Caco-2 (cell line): ENCODE measurements around the gene PPP2R1A. TPM values are rescaled to one million over a fixed set of nuclear protein-coding genes. Genes with fewer than 3 reads are reported as not detected.

Experiments used
- BruUV-seq: library from RNA; stranded (reverse); fragments of 400-500 nt; replicated peaks from 2 replicates; lab custom pipeline; 2021; lab: Mats Ljungman, UMichigan
- CTCF ChIA-PET: fragments of 300-600 bp; sonication (Branson Sonifier 250); formaldehyde crosslinking; loops from one replicate; lab custom pipeline; 2022; ENCODE audit warnings: antibody characterized with exemption; lab: Charles Lee
- POLR2A ChIA-PET: fragments of 300-600 bp; sonication (Branson Sonifier 250); formaldehyde crosslinking; loops from one replicate; lab custom pipeline; 2022; ENCODE audit warnings: antibody characterized with exemption; lab: Charles Lee
- DNase-seq, 2 experiments: peaks; one replicate each; pipeline versions ENCODE4 v3.0.0 to v3.0.0-alpha.2; 2020 to 2022
- H3K27me3 ChIP-seq: replicated peaks from 2 replicates; pipeline ENCODE4 v1.6.0; 2011; ENCODE audit warnings: low read length; ENCODE audit not compliant: control insufficient read depth, insufficient read depth
- H3K36me3 ChIP-seq: 2 replicates; pipeline ENCODE4 v1.5.1; 2011; ENCODE audit warnings: low read length; ENCODE audit not compliant: control insufficient read depth, insufficient read depth
- H3K4me1 ChIP-seq: fragments of 250-450 bp; sonication (Bioruptor Pico); 2 replicates; pipeline ENCODE4 v1.5.1; 2020; ENCODE audit warnings: mild to moderate bottlenecking
- H3K4me3 ChIP-seq: 2 replicates; pipeline ENCODE4 v1.5.1; 2011; ENCODE audit warnings: low read depth, mild to moderate bottlenecking, control low read depth, low read length
- H3K9me3 ChIP-seq: fragments of 250-450 bp; sonication (Bioruptor Pico); 2 replicates; pipeline ENCODE4 v1.5.1; 2020; ENCODE audit warnings: mild to moderate bottlenecking, moderate library complexity
- H3K27ac Mint-ChIP-seq: one replicate; pipeline ENCODE4 v1.8.0; 2022; ENCODE audit warnings: mixed read lengths; ENCODE audit not compliant: unreplicated experiment
- H3K27me3 Mint-ChIP-seq: one replicate; pipeline ENCODE4 v1.8.0; 2022; ENCODE audit warnings: mixed read lengths; ENCODE audit not compliant: insufficient read depth, unreplicated experiment
- H3K36me3 Mint-ChIP-seq: one replicate; pipeline ENCODE4 v1.8.0; 2022; ENCODE audit warnings: mild to moderate bottlenecking, mixed read lengths; ENCODE audit not compliant: insufficient read depth, unreplicated experiment
- H3K4me1 Mint-ChIP-seq: one replicate; pipeline ENCODE4 v1.8.0; 2022; ENCODE audit warnings: low read depth, mixed read lengths; ENCODE audit not compliant: unreplicated experiment
- H3K4me3 Mint-ChIP-seq: one replicate; pipeline ENCODE4 v1.8.0; 2022; ENCODE audit warnings: mild to moderate bottlenecking, moderate library complexity, mixed read lengths; ENCODE audit not compliant: unreplicated experiment
- H3K9me3 Mint-ChIP-seq: one replicate; pipeline ENCODE4 v1.8.0; 2022; ENCODE audit warnings: mixed read lengths; ENCODE audit not compliant: unreplicated experiment
- intact Hi-C: fragments of 100-400 bp; cut with micrococcal nuclease; formaldehyde crosslinking; loops from one replicate; pipeline ENCODE4 v1.10.0; 2022; ENCODE audit not compliant: unreplicated experiment
- microRNA-seq: library from miRNA; unstranded; fragments of <30 nt; microRNA quantifications from one replicate; pipeline ENCODE4 v1.2.0, GENCODE V29; 2022
- total RNA-seq: library from RNA; stranded (reverse); gene quantifications from 2 replicates; pipeline ENCODE4 v1.2.3, GENCODE V29; 2022
- TF ChIP-seq, protein P1 (sequence below), 2 experiments: fragments of 200-600 bp in 1 of 2; IDR thresholded peaks; 1 replicate in 1 of 2; 2 replicates in 1 of 2; pipeline versions ENCODE4 v1.5.1 to v1.8.0; 2011 to 2022; ENCODE audit warnings: antibody characterized with exemption in 1 of 2, control low read depth in 1 of 2, inconsistent platforms in 1 of 2, low read depth in 1 of 2, low read length in 1 of 2, mild to moderate bottlenecking in 1 of 2, moderate library complexity in 1 of 2; ENCODE audit not compliant: insufficient read depth in 1 of 2, severe bottlenecking in 1 of 2, unreplicated experiment in 1 of 2

The PPP2R1A gene
- total RNA-seq, 1 experiment from 2014 or later = 279 TPM

DNA sequence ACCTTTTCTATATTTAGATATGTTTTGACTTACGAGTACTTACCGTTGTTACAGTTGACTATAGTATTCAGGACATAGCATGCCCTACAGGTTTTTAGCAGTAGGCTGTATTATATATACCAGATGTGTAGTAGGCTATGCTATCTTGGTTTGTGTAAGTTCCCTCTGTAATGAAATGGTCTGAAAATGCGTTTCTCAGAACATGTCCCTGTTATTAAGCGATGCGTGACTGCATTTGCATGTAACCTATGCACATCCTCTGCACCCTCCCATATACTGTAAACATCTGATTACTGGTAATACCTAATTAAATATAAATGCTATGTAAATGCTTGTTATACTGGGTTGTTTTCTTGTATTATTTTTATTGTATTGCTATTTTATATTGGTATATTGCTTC, 86.1 kb downstream of the PPP2R1A start:
- TF ChIP-seq, protein P1, sequence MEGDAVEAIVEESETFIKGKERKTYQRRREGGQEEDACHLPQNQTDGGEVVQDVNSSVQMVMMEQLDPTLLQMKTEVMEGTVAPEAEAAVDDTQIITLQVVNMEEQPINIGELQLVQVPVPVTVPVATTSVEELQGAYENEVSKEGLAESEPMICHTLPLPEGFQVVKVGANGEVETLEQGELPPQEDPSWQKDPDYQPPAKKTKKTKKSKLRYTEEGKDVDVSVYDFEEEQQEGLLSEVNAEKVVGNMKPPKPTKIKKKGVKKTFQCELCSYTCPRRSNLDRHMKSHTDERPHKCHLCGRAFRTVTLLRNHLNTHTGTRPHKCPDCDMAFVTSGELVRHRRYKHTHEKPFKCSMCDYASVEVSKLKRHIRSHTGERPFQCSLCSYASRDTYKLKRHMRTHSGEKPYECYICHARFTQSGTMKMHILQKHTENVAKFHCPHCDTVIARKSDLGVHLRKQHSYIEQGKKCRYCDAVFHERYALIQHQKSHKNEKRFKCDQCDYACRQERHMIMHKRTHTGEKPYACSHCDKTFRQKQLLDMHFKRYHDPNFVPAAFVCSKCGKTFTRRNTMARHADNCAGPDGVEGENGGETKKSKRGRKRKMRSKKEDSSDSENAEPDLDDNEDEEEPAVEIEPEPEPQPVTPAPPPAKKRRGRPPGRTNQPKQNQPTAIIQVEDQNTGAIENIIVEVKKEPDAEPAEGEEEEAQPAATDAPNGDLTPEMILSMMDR (IDR thresholded peaks at IDR 0.05; ENCODE audit: insufficient read depth in 1 of 2, low read depth in 1 of 2, low read length in 1 of 2, severe bottlenecking in 1 of 2, unreplicated experiment in 1 of 2) = no peak
- CTCF ChIA-PET = no interaction called here
- Histone ChIP-seq H3K9me3 (peaks cover 13% of the 10 kb centered on the region), H3K27me3 (no peaks in the 10 kb centered on the region), H3K4me1 (no peaks in the 10 kb centered on the region; the same call in 1 of the 2 replicates), H3K36me3 (peaks cover 3% of the 10 kb centered on the region), H3K4me3 (no peak overlapping the region)
- Mint-ChIP-seq H3K9me3 (peaks cover 55% of the 10 kb centered on the region), H3K4me3 (no peak overlapping the region), H3K27ac (no peak overlapping the region), H3K27me3 (no peaks in the 10 kb centered on the region), H3K4me1 (no peaks in the 10 kb centered on the region), H3K36me3 (peaks cover 54% of the 10 kb centered on the region)
- intact Hi-C loops = no loop called here
- no TSS peak for BruUV-seq
- POLR2A ChIA-PET = no interaction called here
- no peak for DNase-seq

DNA sequence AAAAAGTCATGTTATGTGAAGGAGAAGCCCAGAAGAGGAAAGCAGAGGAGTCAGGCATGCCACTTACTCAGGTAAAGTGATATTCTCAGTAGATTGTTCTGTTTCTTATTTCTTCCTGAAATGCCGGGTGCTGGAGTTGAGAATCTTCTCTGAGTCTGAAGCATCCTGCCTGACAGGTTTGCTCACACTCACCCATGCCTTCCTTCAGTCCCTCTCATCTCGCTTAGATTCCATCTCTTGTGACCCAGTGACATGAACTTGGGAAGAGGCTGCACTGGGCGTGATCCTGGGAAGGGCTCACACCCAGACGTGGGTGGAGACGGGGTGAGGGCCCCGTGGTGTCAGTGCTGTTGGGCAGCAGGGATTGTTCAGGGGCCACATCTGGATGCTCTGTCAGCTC, 87.6 kb downstream of the PPP2R1A start:
- Mint-ChIP-seq H3K4me3 (no peak overlapping the region), H3K27ac (no peak overlapping the region), H3K9me3 (peaks cover 44% of the 10 kb centered on the region), H3K4me1 (no peaks in the 10 kb centered on the region), H3K27me3 (no peaks in the 10 kb centered on the region), H3K36me3 (peaks cover 46% of the 10 kb centered on the region)
- no TSS peak for BruUV-seq
- intact Hi-C loops = no loop called here
- Histone ChIP-seq H3K4me1 (no peaks in the 10 kb centered on the region; the same call in 1 of the 2 replicates), H3K27me3 (no peaks in the 10 kb centered on the region), H3K36me3 (peaks cover 2% of the 10 kb centered on the region; the same call in 1 of the 2 replicates), H3K9me3 (peaks cover 13% of the 10 kb centered on the region), H3K4me3 (no peak overlapping the region)
- CTCF ChIA-PET = no interaction called here
- TF ChIP-seq, protein P1 (IDR thresholded peaks at IDR 0.05; ENCODE audit: insufficient read depth in 1 of 2, low read depth in 1 of 2, low read length in 1 of 2, severe bottlenecking in 1 of 2, unreplicated experiment in 1 of 2) = no peak
- POLR2A ChIA-PET = no interaction called here
- no peak for DNase-seq

Small RNAs within 50 kb of the gene (microRNA-seq; reads per million reads assigned to microRNA genes)
- not detected for gene MIR6801

Other genes with a start within 250 kb of the PPP2R1A start
- 2.5 and 2.6 TPM in 2 replicates for gene ZNF350, start 203.2 kb upstream of the PPP2R1A start, total RNA-seq
- 5.2 and 7.1 TPM in 2 replicates for gene ZNF615, start 181.8 kb upstream of the PPP2R1A start, total RNA-seq
- 7.8 and 8.7 TPM in 2 replicates for gene ZNF614, start 161.7 kb upstream of the PPP2R1A start, total RNA-seq
- gene ZNF432, start 141.2 kb upstream of the PPP2R1A start, total RNA-seq = 7.0 and 10.5 TPM in 2 replicates
- gene ZNF841, start 94.3 kb upstream of the PPP2R1A start, total RNA-seq = 14.9 and 16.7 TPM in 2 replicates
- 5.7 and 7.1 TPM in 2 replicates for gene ZNF616, start 50.1 kb upstream of the PPP2R1A start, total RNA-seq
- 6.3 and 8.8 TPM in 2 replicates for gene ZNF836, start 18.4 kb upstream of the PPP2R1A start, total RNA-seq
- 12.1 and 12.9 TPM in 2 replicates for gene ZNF766, start 79.5 kb downstream of the PPP2R1A start, total RNA-seq
- gene ZNF480, start 107.1 kb downstream of the PPP2R1A start, total RNA-seq = 16.9 and 17.7 TPM in 2 replicates
- gene ZNF610, start 146.2 kb downstream of the PPP2R1A start, total RNA-seq = 0.41 TPM in 1 of 2 replicates, not detected in the other
- gene ZNF880, start 179.9 kb downstream of the PPP2R1A start, total RNA-seq = 1.8 and 2.0 TPM in 2 replicates
- gene ZNF528, start 207.8 kb downstream of the PPP2R1A start, total RNA-seq = 5.7 and 7.8 TPM in 2 replicates
- gene ZNF534, start 239.1 kb downstream of the PPP2R1A start, total RNA-seq = not detected in 2 replicates